SJSA1 (cell line): ENCODE data around the gene SMG9. TPM values are rescaled to one million over a fixed set of nuclear protein-coding genes. Genes with fewer than 3 reads are reported as not detected.
A peak's percentile ranks its signal among the peaks of the same experiment; 100 is the strongest.
"Not testable (repeated sequence)": the region's sequence is repeated elsewhere in the genome, so short reads cannot be mapped to it uniquely, and the experiment has no call there.

Experiments used
- DNase-seq, 2 experiments: peaks; one replicate each; pipeline ENCODE4 v3.0.0-alpha.2; 2015 to 2020; ENCODE audit warnings: low spot score in 2 of 2, low read depth in 1 of 2
- H3K27ac ChIP-seq: fragments of 250-450 bp; sonication (Bioruptor Pico); 2 replicates; pipeline ENCODE4 v1.5.1; 2020; ENCODE audit warnings: mild to moderate bottlenecking, moderate library complexity
- H3K27me3 ChIP-seq: fragments of 250-450 bp; sonication (Bioruptor Pico); replicated peaks from 2 replicates; pipeline ENCODE4 v1.5.1; 2020; ENCODE audit warnings: mild to moderate bottlenecking, moderate library complexity
- H3K36me3 ChIP-seq: fragments of 250-450 bp; sonication (Bioruptor Pico); 2 replicates; pipeline ENCODE4 v1.5.1; 2020; ENCODE audit warnings: mild to moderate bottlenecking
- H3K4me1 ChIP-seq: fragments of 250-450 bp; sonication (Bioruptor Pico); replicated peaks from 2 replicates; pipeline ENCODE4 v1.6.1; 2021; ENCODE audit warnings: mild to moderate bottlenecking
- H3K4me3 ChIP-seq: fragments of 250-450 bp; sonication (Bioruptor Pico); 2 replicates; pipeline ENCODE4 v1.5.1; 2020; ENCODE audit warnings: mild to moderate bottlenecking
- H3K9me3 ChIP-seq: fragments of 250-450 bp; sonication (Bioruptor Pico); replicated peaks from 2 replicates; pipeline ENCODE4 v1.5.1; 2020; ENCODE audit warnings: mild to moderate bottlenecking
- total RNA-seq: library from RNA; depleted of rRNA; stranded (reverse); fragments of >200 nt; shearing (Covaris generic); gene quantifications from 2 replicates; pipeline ENCODE4 v1.2.3, GENCODE V29; 2014

SMG9 gene
- total RNA-seq, 1 experiment from 2014 or later: 29.9 TPM

GRCh38 chr19:43695985-43696704 lies 58.6 kb downstream of the SMG9 start:
- peaks cover 10% of the 10 kb centered on the region for H3K9me3 ChIP-seq
- H3K27ac ChIP-seq: no peak overlapping the region
- no peak overlapping the region for H3K4me3 ChIP-seq
- no peaks in the 10 kb centered on the region for H3K36me3 ChIP-seq
- peaks cover 12% of the 10 kb centered on the region for H3K4me1 ChIP-seq
- no peak for DNase-seq
- H3K27me3 ChIP-seq: no peaks in the 10 kb centered on the region; the same call in 1 of the 2 replicates

- H3K27me3 ChIP-seq: no peaks in the 10 kb centered on the region; the same call in 1 of the 2 replicates
- no peak overlapping the region for H3K27ac ChIP-seq
- no peaks in the 10 kb centered on the region for H3K4me1 ChIP-seq
- peaks cover 13% of the 10 kb centered on the region for H3K9me3 ChIP-seq
- no peak overlapping the region for H3K4me3 ChIP-seq
- no peaks in the 10 kb centered on the region for H3K36me3 ChIP-seq
- DNase-seq: no peak
Observed at GRCh38 chr19:43694553-43694952, 60.2 kb downstream of the SMG9 start.

- DNase-seq: no peak
- H3K9me3 ChIP-seq: peaks cover 13% of the 10 kb centered on the region
- H3K27me3 ChIP-seq: no peaks in the 10 kb centered on the region; the same call in 1 of the 2 replicates
- H3K36me3 ChIP-seq: no peaks in the 10 kb centered on the region
- H3K4me3 ChIP-seq: no peak overlapping the region
- H3K4me1 ChIP-seq: peaks cover 5% of the 10 kb centered on the region
- H3K27ac ChIP-seq: no peak overlapping the region
Observed at GRCh38 chr19:43692877-43693276, 61.9 kb downstream of the SMG9 start.

- H3K36me3 ChIP-seq: no peaks in the 10 kb centered on the region
- no peak overlapping the region for H3K4me3 ChIP-seq
- H3K4me1 ChIP-seq: peaks cover 10% of the 10 kb centered on the region
- H3K27me3 ChIP-seq: no peaks in the 10 kb centered on the region; the same call in 1 of the 2 replicates
- peaks cover 13% of the 10 kb centered on the region for H3K9me3 ChIP-seq
- H3K27ac ChIP-seq: no peak overlapping the region
- no peak for DNase-seq
Observed at GRCh38 chr19:43692385-43692784, 62.4 kb downstream of the SMG9 start.

- DNase-seq: no peak
- Histone ChIP-seq H3K27ac (no peak overlapping the region), H3K36me3 (no peaks in the 10 kb centered on the region), H3K4me1 (peaks cover 15% of the 10 kb centered on the region), H3K4me3 (no peak overlapping the region), H3K27me3 (no peaks in the 10 kb centered on the region; the same call in 1 of the 2 replicates), H3K9me3 (peaks cover 13% of the 10 kb centered on the region)
Observed at GRCh38 chr19:43691755-43692154, 63.0 kb downstream of the SMG9 start.

GRCh38 chr19:43690890-43691289 lies 63.9 kb downstream of the SMG9 start:
- no peak overlapping the region for H3K4me3 ChIP-seq
- H3K27me3 ChIP-seq: no peaks in the 10 kb centered on the region; the same call in 1 of the 2 replicates
- DNase-seq: no peak
- H3K4me1 ChIP-seq: peaks cover 20% of the 10 kb centered on the region
- no peaks in the 10 kb centered on the region for H3K36me3 ChIP-seq
- peaks cover 13% of the 10 kb centered on the region for H3K9me3 ChIP-seq
- H3K27ac ChIP-seq: no peak overlapping the region

GRCh38 chr19:43690444-43690843 lies 64.3 kb downstream of the SMG9 start:
- Histone ChIP-seq H3K27me3 (no peaks in the 10 kb centered on the region; the same call in 1 of the 2 replicates), H3K27ac (no peak overlapping the region), H3K4me3 (no peak overlapping the region), H3K9me3 (peaks cover 13% of the 10 kb centered on the region), H3K36me3 (no peaks in the 10 kb centered on the region), H3K4me1 (peaks cover 20% of the 10 kb centered on the region)
- DNase-seq: no peak

- DNase-seq: no peak
- no peaks in the 10 kb centered on the region for H3K27me3 ChIP-seq
- peaks cover 20% of the 10 kb centered on the region for H3K4me1 ChIP-seq
Observed at GRCh38 chr19:43688059-43688701, 66.6 kb downstream of the SMG9 start.

GRCh38 chr19:43687660-43687997 lies 67.1 kb downstream of the SMG9 start:
- Histone ChIP-seq H3K27ac (0 out of 2 replicates have a peak overlapping the region, but pooled peaks have one; percentile 17), H3K27me3 (no peaks in the 10 kb centered on the region), H3K4me3 (no peak overlapping the region), H3K9me3 (peaks cover 13% of the 10 kb centered on the region), H3K36me3 (no peaks in the 10 kb centered on the region), H3K4me1 (peaks cover 20% of the 10 kb centered on the region)
- peak in 1 of 2 experiments; percentile 52 for DNase-seq

More at GRCh38 chr19:43688059-43688701, 66.6 kb downstream of the SMG9 start:
- no peaks in the 10 kb centered on the region for H3K36me3 ChIP-seq
- peaks cover 13% of the 10 kb centered on the region for H3K9me3 ChIP-seq
- no peak overlapping the region for H3K4me3 ChIP-seq
- H3K27ac ChIP-seq: no peak overlapping the region

- Histone ChIP-seq H3K9me3 (no peaks in the 10 kb centered on the region), H3K4me1 (peaks cover 20% of the 10 kb centered on the region), H3K36me3 (no peaks in the 10 kb centered on the region), H3K27me3 (no peaks in the 10 kb centered on the region), H3K27ac (no peak overlapping the region), H3K4me3 (no peak overlapping the region)
- DNase-seq: no peak
Observed at GRCh38 chr19:43684326-43684725, 70.4 kb downstream of the SMG9 start.

GRCh38 chr19:43683905-43684304 lies 70.9 kb downstream of the SMG9 start:
- DNase-seq: no peak
- H3K9me3 ChIP-seq: no peaks in the 10 kb centered on the region
- no peak overlapping the region for H3K27ac ChIP-seq
- no peaks in the 10 kb centered on the region for H3K27me3 ChIP-seq
- H3K4me3 ChIP-seq: no peak overlapping the region
- no peaks in the 10 kb centered on the region for H3K36me3 ChIP-seq
- H3K4me1 ChIP-seq: peaks cover 20% of the 10 kb centered on the region

GRCh38 chr19:43682824-43683661 lies 71.7 kb downstream of the SMG9 start:
- no peak overlapping the region for H3K27ac ChIP-seq
- H3K36me3 ChIP-seq: no peaks in the 10 kb centered on the region
- no peaks in the 10 kb centered on the region for H3K27me3 ChIP-seq
- no peaks in the 10 kb centered on the region for H3K9me3 ChIP-seq
- peaks cover 17% of the 10 kb centered on the region for H3K4me1 ChIP-seq
- DNase-seq: no peak
- no peak overlapping the region for H3K4me3 ChIP-seq

- DNase-seq, H3K4me3 ChIP-seq, H3K9me3 ChIP-seq, H3K27ac ChIP-seq, H3K27me3 ChIP-seq, H3K36me3 ChIP-seq, H3K4me1 ChIP-seq: not testable (repeated sequence)
Observed at GRCh38 chr19:43682269-43682668, 72.5 kb downstream of the SMG9 start.

- peaks cover 6% of the 10 kb centered on the region for H3K4me1 ChIP-seq
- no peak for DNase-seq
- H3K4me3 ChIP-seq: no peak overlapping the region
- H3K9me3 ChIP-seq: no peaks in the 10 kb centered on the region
- H3K27ac ChIP-seq: no peak overlapping the region
- H3K36me3 ChIP-seq: no peaks in the 10 kb centered on the region
- H3K27me3 ChIP-seq: no peaks in the 10 kb centered on the region
Observed at GRCh38 chr19:43681821-43682220, 72.9 kb downstream of the SMG9 start.
